Urothelium cell line (cell line): ENCODE results near the gene UBE2E3.
"Not testable (repeated sequence)": the region's sequence is repeated elsewhere in the genome, so short reads cannot be mapped to it uniquely, and the experiment has no call there.

ENCODE experiments used
- DNase-seq: peaks from one replicate; pipeline ENCODE4 v3.0.0; 2011; ENCODE audit warnings: low spot score, mixed read lengths
- FAIRE-seq: peaks from 2 replicates; lab custom pipeline; 2011; peaks lifted over from hg19 to GRCh38; lab: Jason Lieb, UNC

The UBE2E3 gene

GRCh38 chr2:181072486-181073235 is 92.3 kb downstream of the UBE2E3 start:
- DNase-seq (no peak), FAIRE-seq (no peak)

GRCh38 chr2:181073896-181074295 is 93.5 kb downstream of the UBE2E3 start:
- no peak for FAIRE-seq
- no peak for DNase-seq

GRCh38 chr2:181074457-181074856 is 94.1 kb downstream of the UBE2E3 start:
- FAIRE-seq (no peak), DNase-seq (peak; percentile 4)

GRCh38 chr2:181076658-181077057 is 96.3 kb downstream of the UBE2E3 start:
- FAIRE-seq: no peak
- no peak for DNase-seq

- peak; percentile 29 for DNase-seq
- FAIRE-seq: no peak
These were observed 96.8 kb downstream of the UBE2E3 start for GRCh38 chr2:181077128-181077709.

GRCh38 chr2:181083140-181083539 is 102.7 kb downstream of the UBE2E3 start:
- DNase-seq: no peak
- no peak for FAIRE-seq

GRCh38 chr2:181085734-181086133 is 105.3 kb downstream of the UBE2E3 start:
- DNase-seq (no peak), FAIRE-seq (no peak)

GRCh38 chr2:181091920-181092319 is 111.5 kb downstream of the UBE2E3 start:
- not testable (repeated sequence) for DNase-seq, FAIRE-seq

GRCh38 chr2:181095486-181095885 is 115.1 kb downstream of the UBE2E3 start:
- DNase-seq (no peak), FAIRE-seq (no peak)

- FAIRE-seq: no peak
- DNase-seq: no peak
These were observed 123.3 kb downstream of the UBE2E3 start for GRCh38 chr2:181103659-181104058.

- DNase-seq: no peak
- FAIRE-seq: no peak
These were observed 124.2 kb downstream of the UBE2E3 start for GRCh38 chr2:181104512-181105115.

GRCh38 chr2:181105562-181105961 is 125.2 kb downstream of the UBE2E3 start:
- FAIRE-seq (no peak), DNase-seq (no peak)

GRCh38 chr2:181106229-181106628 is 125.8 kb downstream of the UBE2E3 start:
- FAIRE-seq: no peak
- no peak for DNase-seq

- peak; percentile 23 for FAIRE-seq
- peak; percentile 46 for DNase-seq
These were observed 126.6 kb downstream of the UBE2E3 start for GRCh38 chr2:181106789-181107627.

GRCh38 chr2:181107628-181107945 is 127.2 kb downstream of the UBE2E3 start:
- no peak for FAIRE-seq

GRCh38 chr2:181111059-181111458 is 130.7 kb downstream of the UBE2E3 start:
- DNase-seq (no peak), FAIRE-seq (no peak)

More at GRCh38 chr2:181107628-181107945, 127.2 kb downstream of the UBE2E3 start:
- no peak for DNase-seq

GRCh38 chr2:181112916-181113315 is 132.5 kb downstream of the UBE2E3 start:
- DNase-seq: no peak
- no peak for FAIRE-seq
